IPS-15b (cell line): ENCODE results near the gene ELK3.

Experiments used
- H3K27me3 ChIP-seq: one replicate; pipeline ENCODE4 v1.6.1; 2013; ENCODE audit warnings: low read length; ENCODE audit not compliant: control insufficient read depth, insufficient read depth
- H3K36me3 ChIP-seq: one replicate; pipeline ENCODE4 v1.6.1; 2013; ENCODE audit warnings: low read length; ENCODE audit not compliant: control insufficient read depth, insufficient read depth
- H3K4me1 ChIP-seq: one replicate; pipeline ENCODE4 v1.6.1; 2013; ENCODE audit warnings: mild to moderate bottlenecking, low read length; ENCODE audit not compliant: control insufficient read depth, insufficient read depth
- H3K4me3 ChIP-seq: one replicate; pipeline ENCODE4 v1.5.1; 2013; ENCODE audit warnings: low read depth, low read length
- H3K9ac ChIP-seq: one replicate; pipeline ENCODE4 v1.6.1; 2013; ENCODE audit warnings: low read depth, mild to moderate bottlenecking, low read length
- H3K9me3 ChIP-seq: one replicate; pipeline ENCODE4 v1.6.1; 2013; ENCODE audit warnings: mild to moderate bottlenecking, low read length; ENCODE audit not compliant: control insufficient read depth, insufficient read depth

The ELK3 gene

GRCh38 chr12:96219700-96220206, 25.6 kb downstream of the ELK3 start:
- peaks cover 9% of the 10 kb centered on the region for H3K4me1 ChIP-seq
- no peak overlapping the region for H3K9ac ChIP-seq
- H3K9me3 ChIP-seq = no peaks in the 10 kb centered on the region
- H3K27me3 ChIP-seq = no peaks in the 10 kb centered on the region
- no peaks in the 10 kb centered on the region for H3K36me3 ChIP-seq
- H3K4me3 ChIP-seq = no peak overlapping the region

GRCh38 chr12:96220902-96221301, 26.7 kb downstream of the ELK3 start:
- H3K4me3 ChIP-seq = no peak overlapping the region
- H3K4me1 ChIP-seq = peaks cover 5% of the 10 kb centered on the region
- H3K36me3 ChIP-seq = no peaks in the 10 kb centered on the region
- H3K27me3 ChIP-seq = no peaks in the 10 kb centered on the region
- H3K9me3 ChIP-seq = no peaks in the 10 kb centered on the region
- H3K9ac ChIP-seq = no peak overlapping the region

- H3K36me3 ChIP-seq = no peaks in the 10 kb centered on the region
- H3K9ac ChIP-seq = no peak overlapping the region
- peaks cover under 1% of the 10 kb centered on the region for H3K4me1 ChIP-seq
- H3K27me3 ChIP-seq = no peaks in the 10 kb centered on the region
- no peaks in the 10 kb centered on the region for H3K9me3 ChIP-seq
- H3K4me3 ChIP-seq = no peak overlapping the region
These were observed 27.2 kb downstream of the ELK3 start for GRCh38 chr12:96221391-96221790.

GRCh38 chr12:96223411-96224218, 29.4 kb downstream of the ELK3 start:
- no peak overlapping the region for H3K4me3 ChIP-seq
- no peak overlapping the region for H3K9ac ChIP-seq
- H3K4me1 ChIP-seq = no peaks in the 10 kb centered on the region
- H3K36me3 ChIP-seq = no peaks in the 10 kb centered on the region
- H3K9me3 ChIP-seq = no peaks in the 10 kb centered on the region
- H3K27me3 ChIP-seq = no peaks in the 10 kb centered on the region

- H3K27me3 ChIP-seq = no peaks in the 10 kb centered on the region
- no peak overlapping the region for H3K4me3 ChIP-seq
- H3K4me1 ChIP-seq = no peaks in the 10 kb centered on the region
- no peaks in the 10 kb centered on the region for H3K9me3 ChIP-seq
- no peaks in the 10 kb centered on the region for H3K36me3 ChIP-seq
- H3K9ac ChIP-seq = no peak overlapping the region
These were observed 30.0 kb downstream of the ELK3 start for GRCh38 chr12:96224219-96224615.

GRCh38 chr12:96225044-96225855, 31.1 kb downstream of the ELK3 start:
- no peaks in the 10 kb centered on the region for H3K36me3 ChIP-seq
- H3K9ac ChIP-seq = no peak overlapping the region
- no peak overlapping the region for H3K4me3 ChIP-seq
- no peaks in the 10 kb centered on the region for H3K4me1 ChIP-seq
- H3K9me3 ChIP-seq = no peaks in the 10 kb centered on the region
- no peaks in the 10 kb centered on the region for H3K27me3 ChIP-seq

- no peaks in the 10 kb centered on the region for H3K36me3 ChIP-seq
- H3K4me3 ChIP-seq = no peak overlapping the region
- H3K9me3 ChIP-seq = no peaks in the 10 kb centered on the region
- H3K27me3 ChIP-seq = no peaks in the 10 kb centered on the region
- H3K4me1 ChIP-seq = no peaks in the 10 kb centered on the region
- H3K9ac ChIP-seq = no peak overlapping the region
These were observed 31.8 kb downstream of the ELK3 start for GRCh38 chr12:96225994-96226399.

- H3K9me3 ChIP-seq = no peaks in the 10 kb centered on the region
- H3K27me3 ChIP-seq = no peaks in the 10 kb centered on the region
- no peaks in the 10 kb centered on the region for H3K4me1 ChIP-seq
- no peak overlapping the region for H3K4me3 ChIP-seq
- no peaks in the 10 kb centered on the region for H3K36me3 ChIP-seq
- no peak overlapping the region for H3K9ac ChIP-seq
These were observed 32.2 kb downstream of the ELK3 start for GRCh38 chr12:96226401-96226800.

GRCh38 chr12:96226801-96227348, 32.7 kb downstream of the ELK3 start:
- no peaks in the 10 kb centered on the region for H3K4me1 ChIP-seq
- no peaks in the 10 kb centered on the region for H3K27me3 ChIP-seq
- no peaks in the 10 kb centered on the region for H3K36me3 ChIP-seq
- no peak overlapping the region for H3K9ac ChIP-seq
- no peaks in the 10 kb centered on the region for H3K9me3 ChIP-seq
- H3K4me3 ChIP-seq = no peak overlapping the region

GRCh38 chr12:96227365-96228106, 33.4 kb downstream of the ELK3 start:
- H3K36me3 ChIP-seq = no peaks in the 10 kb centered on the region
- H3K4me1 ChIP-seq = no peaks in the 10 kb centered on the region
- no peaks in the 10 kb centered on the region for H3K9me3 ChIP-seq
- H3K27me3 ChIP-seq = no peaks in the 10 kb centered on the region
- no peak overlapping the region for H3K9ac ChIP-seq
- H3K4me3 ChIP-seq = no peak overlapping the region

GRCh38 chr12:96228566-96229248, 34.5 kb downstream of the ELK3 start:
- H3K4me1 ChIP-seq = no peaks in the 10 kb centered on the region
- no peaks in the 10 kb centered on the region for H3K9me3 ChIP-seq
- H3K4me3 ChIP-seq = no peak overlapping the region
- H3K36me3 ChIP-seq = no peaks in the 10 kb centered on the region
- H3K9ac ChIP-seq = no peak overlapping the region
- no peaks in the 10 kb centered on the region for H3K27me3 ChIP-seq
